Measurements from ENCODE around the gene HRH1. TPM values are rescaled to one million over a fixed set of nuclear protein-coding genes. Genes with fewer than 3 reads are reported as not detected.

The HRH1 gene
- total and polyA plus RNA-seq, 2 experiments from 2014 or later = not detected

DNA sequence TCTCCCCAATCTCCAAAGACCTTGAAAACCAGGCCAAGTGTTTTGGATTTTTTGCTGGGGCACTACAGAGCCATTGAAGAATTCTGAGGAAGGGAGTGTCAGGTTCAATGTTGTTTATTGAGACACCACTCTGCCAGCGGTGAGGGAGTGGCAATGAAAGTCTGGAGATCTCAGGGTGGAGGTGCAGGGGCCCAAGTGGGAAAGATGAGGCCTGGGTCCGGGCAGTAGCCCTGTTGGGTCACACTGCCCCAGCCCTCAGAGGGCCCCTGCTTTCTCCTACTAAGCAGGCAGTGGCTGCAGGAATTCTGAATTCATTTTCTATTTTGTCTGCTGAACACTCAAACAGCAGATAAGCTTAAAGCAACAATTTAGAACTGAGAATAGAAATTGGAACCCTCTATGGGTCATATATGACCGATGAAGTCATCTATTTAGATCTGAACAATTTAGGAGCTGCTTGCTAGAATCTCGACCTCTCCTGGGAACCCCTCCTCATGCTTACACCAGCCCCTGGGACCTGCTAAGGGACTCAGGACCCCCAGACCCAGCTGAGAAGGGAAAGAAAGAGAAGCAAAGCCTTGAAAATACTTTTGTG lies 17.9 kb downstream of the HRH1 start (continued):
- TF ChIP-seq CTCF (conservative IDR thresholded peaks at IDR 0.05; ENCODE audit: low read depth in 2 of 2) (no peak), STAT1 (IDR thresholded peaks at IDR 0.05; ENCODE audit: unreplicated experiment) (no peak), CREB1 (CRISPR knock-in tag; IDR thresholded peaks at IDR 0.05; ENCODE audit: low read depth) (no peak), EZH2 (IDR thresholded peaks at IDR 0.05; ENCODE audit: low read depth, unreplicated experiment) (no peak), ZNF331 (CRISPR knock-in tag; IDR thresholded peaks at IDR 0.05; ENCODE audit: low read depth) (no peak), ZNF114 (CRISPR knock-in tag; IDR thresholded peaks at IDR 0.05) (no peak)
- TF ChIP-seq, protein P1, sequence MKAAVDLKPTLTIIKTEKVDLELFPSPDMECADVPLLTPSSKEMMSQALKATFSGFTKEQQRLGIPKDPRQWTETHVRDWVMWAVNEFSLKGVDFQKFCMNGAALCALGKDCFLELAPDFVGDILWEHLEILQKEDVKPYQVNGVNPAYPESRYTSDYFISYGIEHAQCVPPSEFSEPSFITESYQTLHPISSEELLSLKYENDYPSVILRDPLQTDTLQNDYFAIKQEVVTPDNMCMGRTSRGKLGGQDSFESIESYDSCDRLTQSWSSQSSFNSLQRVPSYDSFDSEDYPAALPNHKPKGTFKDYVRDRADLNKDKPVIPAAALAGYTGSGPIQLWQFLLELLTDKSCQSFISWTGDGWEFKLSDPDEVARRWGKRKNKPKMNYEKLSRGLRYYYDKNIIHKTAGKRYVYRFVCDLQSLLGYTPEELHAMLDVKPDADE (IDR thresholded peaks at IDR 0.05) = no peak

- Histone ChIP-seq H3K4me1 (ENCODE audit: insufficient read depth) (no peaks in the 10 kb centered on the region), H2AFZ (no peak overlapping the region), H3F3A (replicated peaks; ENCODE audit: low read depth) (no peaks in the 10 kb centered on the region), H3K9me2 (ENCODE audit: insufficient read depth) (no peaks in the 10 kb centered on the region), H3K27me3 (ENCODE audit: insufficient read depth) (no peaks in the 10 kb centered on the region), H3K36me3 (ENCODE audit: insufficient read depth) (no peaks in the 10 kb centered on the region), H3K4me3 (no peak overlapping the region), H3K4me2 (no peak overlapping the region), H4K20me1 (replicated peaks; ENCODE audit: insufficient read depth) (no peaks in the 10 kb centered on the region), H3K27ac (ENCODE audit: low read depth) (no peak overlapping the region), H3K79me2 (replicated peaks; ENCODE audit: insufficient read depth) (no peaks in the 10 kb centered on the region)
- Mint-ChIP-seq H3K27ac (no peak overlapping the region), H3K36me3 (ENCODE audit: low read depth) (no peaks in the 10 kb centered on the region), H3K9me3 (no peaks in the 10 kb centered on the region), H3K4me3 (no peak overlapping the region), H3K27me3 (ENCODE audit: insufficient read depth, low read depth, poor library complexity) (no peaks in the 10 kb centered on the region), H3K4me1 (peaks cover 3% of the 10 kb centered on the region; the same call in 2 of the 3 replicates)
- TF ChIP-seq ZNF114 (CRISPR knock-in tag; IDR thresholded peaks at IDR 0.05) = no peak
- no peak for TF ChIP-seq STAT1 (IDR thresholded peaks at IDR 0.05; ENCODE audit: unreplicated experiment)
- no peak for TF ChIP-seq NANOG (IDR thresholded peaks at IDR 0.05; ENCODE audit: borderline replicate concordance)
- TF ChIP-seq JUNB (IDR thresholded peaks at IDR 0.05; ENCODE audit: unreplicated experiment) = no peak
- TF ChIP-seq ZNF462 (CRISPR knock-in tag; IDR thresholded peaks at IDR 0.05) = no peak
- no peak for TF ChIP-seq REST (IDR thresholded peaks at IDR 0.05; ENCODE audit: unreplicated experiment)
- TF ChIP-seq POLR2AphosphoS5 (IDR thresholded peaks at IDR 0.05; ENCODE audit: low read depth) = no peak
- no peak for TF ChIP-seq EZH2 (IDR thresholded peaks at IDR 0.05; ENCODE audit: low read depth, unreplicated experiment)
- ATAC-seq (no peak), DNase-seq (ENCODE audit: low spot score) (no peak)
These were observed 19.7 kb downstream of the HRH1 start for GRCh38 chr3:11173828-11174465.
